VCaP (cell line): Measurements from ENCODE around the gene CCDC188.

Experiments used
- H3K27ac ChIP-seq: fragments of 450-650 bp; 2 replicates; pipeline ENCODE4 v1.5.1; 2017
- TF ChIP-seq, protein P1 (sequence below): fragments of 450-650 bp; conservative IDR thresholded peaks from 2 replicates; pipeline ENCODE4 v1.5.1; 2017; ENCODE audit warnings: mild to moderate bottlenecking, moderate library complexity

Gene CCDC188

DNA sequence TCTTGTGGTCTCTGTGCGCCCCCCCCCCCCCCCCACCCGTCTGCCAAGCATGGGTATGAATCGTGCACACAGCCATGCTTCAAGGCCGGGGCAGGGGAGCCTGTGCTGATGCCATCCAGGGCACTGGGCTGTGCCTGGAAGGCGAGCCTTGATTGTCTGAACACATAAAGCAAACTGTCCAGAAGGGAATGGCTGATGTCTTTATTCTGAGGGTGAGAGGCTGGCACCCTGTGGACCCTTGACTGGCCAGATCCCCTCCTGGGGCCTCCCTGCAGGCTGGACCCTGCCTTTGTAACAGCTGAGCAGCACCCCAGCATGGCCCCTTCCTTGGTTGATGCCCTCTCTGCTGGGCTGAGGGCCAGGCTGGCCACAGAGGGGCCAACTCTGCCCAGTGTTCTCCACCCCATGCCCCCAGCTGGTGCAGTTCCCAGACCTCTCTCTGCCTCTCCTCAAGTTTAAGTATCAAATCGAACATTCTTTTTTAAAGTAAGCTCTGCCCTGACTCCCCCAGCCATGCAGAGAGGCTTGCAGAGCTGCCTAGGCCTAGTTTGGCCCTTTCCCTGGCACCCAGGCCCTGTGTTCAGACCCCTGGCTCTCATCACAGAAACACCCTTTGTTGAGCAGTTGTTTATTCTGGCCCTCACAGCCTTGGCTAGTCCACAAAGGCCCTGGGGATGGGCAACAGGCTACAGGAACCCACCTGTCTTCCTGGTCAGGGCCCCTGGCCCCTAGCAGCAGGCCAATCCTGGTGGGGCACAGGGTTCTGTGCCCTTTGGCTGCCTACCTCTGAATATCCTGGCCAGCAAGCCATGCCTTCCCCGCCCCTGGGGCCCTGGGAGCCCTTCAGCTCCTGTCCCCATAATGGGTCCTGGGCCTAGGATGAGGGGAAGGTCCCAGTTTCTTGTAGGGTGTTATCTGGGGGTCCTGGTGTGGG is 38.9 kb downstream of the CCDC188 start:
- TF ChIP-seq, protein P1, sequence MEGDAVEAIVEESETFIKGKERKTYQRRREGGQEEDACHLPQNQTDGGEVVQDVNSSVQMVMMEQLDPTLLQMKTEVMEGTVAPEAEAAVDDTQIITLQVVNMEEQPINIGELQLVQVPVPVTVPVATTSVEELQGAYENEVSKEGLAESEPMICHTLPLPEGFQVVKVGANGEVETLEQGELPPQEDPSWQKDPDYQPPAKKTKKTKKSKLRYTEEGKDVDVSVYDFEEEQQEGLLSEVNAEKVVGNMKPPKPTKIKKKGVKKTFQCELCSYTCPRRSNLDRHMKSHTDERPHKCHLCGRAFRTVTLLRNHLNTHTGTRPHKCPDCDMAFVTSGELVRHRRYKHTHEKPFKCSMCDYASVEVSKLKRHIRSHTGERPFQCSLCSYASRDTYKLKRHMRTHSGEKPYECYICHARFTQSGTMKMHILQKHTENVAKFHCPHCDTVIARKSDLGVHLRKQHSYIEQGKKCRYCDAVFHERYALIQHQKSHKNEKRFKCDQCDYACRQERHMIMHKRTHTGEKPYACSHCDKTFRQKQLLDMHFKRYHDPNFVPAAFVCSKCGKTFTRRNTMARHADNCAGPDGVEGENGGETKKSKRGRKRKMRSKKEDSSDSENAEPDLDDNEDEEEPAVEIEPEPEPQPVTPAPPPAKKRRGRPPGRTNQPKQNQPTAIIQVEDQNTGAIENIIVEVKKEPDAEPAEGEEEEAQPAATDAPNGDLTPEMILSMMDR = no peak
- H3K27ac ChIP-seq = peak overlapping the region; percentile 38; the same call in 1 of the 2 replicates

DNA sequence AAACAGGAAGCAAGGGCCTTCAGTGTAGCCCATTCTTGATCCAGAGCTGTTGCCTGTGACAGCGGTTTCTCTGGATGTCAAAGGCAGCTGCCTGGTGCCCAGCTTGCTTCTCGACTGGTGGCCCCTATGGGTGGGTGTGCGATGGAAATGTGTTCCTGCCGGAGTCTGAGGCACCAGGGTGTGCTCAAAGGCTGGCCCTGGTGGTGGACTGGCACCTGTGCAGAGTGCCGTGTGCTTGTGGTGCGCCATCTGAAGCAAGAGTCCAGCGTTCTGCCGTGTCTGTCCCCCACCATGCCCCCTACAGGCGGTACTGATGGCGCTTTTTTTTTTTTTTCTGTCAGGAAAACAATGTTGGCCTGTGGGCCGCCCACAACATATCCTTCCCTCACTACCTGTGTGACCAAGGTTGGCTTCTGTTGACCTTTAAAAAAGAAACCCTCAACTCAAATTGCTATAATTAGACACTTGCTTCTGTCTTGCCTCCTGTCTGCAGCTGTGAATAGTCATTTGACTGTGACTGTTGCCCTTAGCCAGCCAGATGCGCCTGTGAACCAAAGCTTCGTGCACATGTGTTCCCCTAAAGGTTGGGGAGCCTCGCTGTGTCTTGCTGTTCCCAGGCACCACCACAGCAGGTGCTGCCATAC is 39.7 kb downstream of the CCDC188 start:
- H3K27ac ChIP-seq = peak overlapping the region; percentile 38
- TF ChIP-seq, protein P1 = peak; percentile 65

DNA sequence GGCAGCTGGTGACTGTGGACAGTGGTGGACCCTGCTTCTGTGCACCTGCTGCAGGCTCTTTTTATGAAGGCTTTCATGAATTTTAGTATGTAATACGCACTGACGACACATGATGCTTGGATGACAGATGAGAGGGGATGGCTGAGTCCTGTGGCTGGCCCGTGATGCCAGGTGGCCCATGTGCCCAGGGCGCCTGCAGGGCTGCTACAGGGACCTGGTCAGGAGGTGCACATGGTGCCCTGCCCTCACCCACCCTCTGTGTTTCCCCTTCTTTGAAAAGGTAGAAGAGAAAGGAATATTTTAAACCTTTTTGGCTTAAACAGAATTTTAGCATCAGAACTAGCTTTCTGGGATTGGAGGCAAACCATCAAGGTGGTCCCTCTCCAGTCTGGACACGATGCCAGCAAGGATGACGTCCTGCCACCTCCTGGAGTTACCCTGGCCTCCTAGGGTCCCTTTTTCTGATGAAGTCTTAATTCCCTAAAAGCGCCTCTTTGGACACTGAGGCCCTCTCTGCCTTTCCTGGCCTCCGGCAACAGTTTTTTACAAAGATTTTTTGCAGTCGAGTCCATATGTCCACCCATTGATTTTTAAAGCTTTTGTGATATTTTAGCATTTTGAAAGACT is 40.4 kb downstream of the CCDC188 start:
- H3K27ac ChIP-seq = peak overlapping the region; percentile 38; the same call in 1 of the 2 replicates
- TF ChIP-seq, protein P1 = no peak

DNA sequence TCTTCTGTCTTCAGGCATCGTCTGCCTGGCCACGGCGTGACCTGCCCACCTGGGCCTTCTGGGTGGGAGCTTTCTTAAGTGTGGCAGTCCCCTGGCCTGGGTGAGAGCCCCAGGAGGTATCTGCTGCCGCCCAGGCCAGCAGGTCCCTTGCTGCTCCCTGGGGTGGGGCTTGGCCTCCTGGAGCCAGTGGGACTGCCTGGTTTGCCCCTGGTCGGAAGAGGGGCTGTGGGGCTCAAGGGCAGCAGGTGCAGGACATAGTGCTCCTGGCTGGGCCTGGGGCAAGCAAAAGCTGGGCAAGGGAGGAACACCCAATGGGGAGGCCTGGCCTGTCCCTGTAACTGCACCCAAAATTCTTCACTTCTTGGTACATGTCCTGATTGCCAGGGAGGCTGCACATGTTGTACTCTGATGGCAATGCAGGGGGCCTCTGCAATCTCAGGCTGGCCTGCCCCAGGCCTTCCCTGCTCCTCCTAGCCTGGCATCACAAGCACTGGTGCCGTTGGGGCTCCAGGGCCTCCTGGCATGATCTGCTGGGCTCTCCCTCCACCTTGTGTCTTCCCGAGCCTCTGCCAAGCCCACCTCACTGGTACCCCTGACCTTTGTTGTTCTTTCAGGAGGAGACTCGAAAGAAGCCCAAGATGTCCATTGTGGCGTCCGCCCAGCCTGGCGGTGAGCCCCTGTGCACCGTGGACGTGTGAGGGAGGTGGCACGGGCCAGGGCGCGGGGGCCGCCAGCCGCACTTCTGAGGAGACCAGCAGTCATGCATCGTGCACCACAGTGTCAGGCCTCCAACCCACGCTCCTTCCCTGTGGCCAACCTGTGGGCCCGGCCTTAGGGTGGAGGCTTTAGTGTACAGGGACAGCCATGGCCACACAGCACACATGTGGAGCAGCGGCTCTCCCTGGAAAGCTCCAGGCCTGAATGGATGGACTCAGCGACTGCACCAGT is 41.2 kb downstream of the CCDC188 start:
- TF ChIP-seq, protein P1 = no peak

DNA sequence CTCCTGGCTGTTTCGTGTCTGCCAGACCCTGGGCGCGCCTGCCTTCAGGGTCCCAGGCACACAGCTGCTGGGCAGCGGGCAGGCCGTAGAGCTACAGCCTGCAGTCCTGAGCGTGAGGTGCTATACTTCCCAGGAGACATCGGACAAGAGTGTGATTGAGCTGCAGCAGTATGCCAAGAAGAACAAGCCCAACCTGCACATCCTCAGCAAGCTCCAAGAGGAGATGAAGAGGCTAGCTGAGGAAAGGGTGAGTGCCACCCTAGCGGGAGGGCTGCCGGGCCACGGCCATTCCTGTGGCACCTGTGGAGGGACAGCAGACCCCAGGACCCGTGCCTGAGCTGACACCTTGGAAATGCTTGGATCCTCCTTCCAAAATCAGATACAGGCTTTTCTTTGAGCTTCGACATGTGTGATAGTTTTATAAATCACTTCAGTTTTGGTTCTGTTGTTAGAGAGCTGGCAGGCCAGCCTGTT is 42.1 kb downstream of the CCDC188 start:
- TF ChIP-seq, protein P1 = no peak
- peak overlapping the region; percentile 4; the same call in 1 of the 2 replicates for H3K27ac ChIP-seq

More for the DNA sequence above, 41.2 kb downstream of the CCDC188 start:
- H3K27ac ChIP-seq = peak overlapping the region; percentile 38; the same call in 1 of the 2 replicates

DNA sequence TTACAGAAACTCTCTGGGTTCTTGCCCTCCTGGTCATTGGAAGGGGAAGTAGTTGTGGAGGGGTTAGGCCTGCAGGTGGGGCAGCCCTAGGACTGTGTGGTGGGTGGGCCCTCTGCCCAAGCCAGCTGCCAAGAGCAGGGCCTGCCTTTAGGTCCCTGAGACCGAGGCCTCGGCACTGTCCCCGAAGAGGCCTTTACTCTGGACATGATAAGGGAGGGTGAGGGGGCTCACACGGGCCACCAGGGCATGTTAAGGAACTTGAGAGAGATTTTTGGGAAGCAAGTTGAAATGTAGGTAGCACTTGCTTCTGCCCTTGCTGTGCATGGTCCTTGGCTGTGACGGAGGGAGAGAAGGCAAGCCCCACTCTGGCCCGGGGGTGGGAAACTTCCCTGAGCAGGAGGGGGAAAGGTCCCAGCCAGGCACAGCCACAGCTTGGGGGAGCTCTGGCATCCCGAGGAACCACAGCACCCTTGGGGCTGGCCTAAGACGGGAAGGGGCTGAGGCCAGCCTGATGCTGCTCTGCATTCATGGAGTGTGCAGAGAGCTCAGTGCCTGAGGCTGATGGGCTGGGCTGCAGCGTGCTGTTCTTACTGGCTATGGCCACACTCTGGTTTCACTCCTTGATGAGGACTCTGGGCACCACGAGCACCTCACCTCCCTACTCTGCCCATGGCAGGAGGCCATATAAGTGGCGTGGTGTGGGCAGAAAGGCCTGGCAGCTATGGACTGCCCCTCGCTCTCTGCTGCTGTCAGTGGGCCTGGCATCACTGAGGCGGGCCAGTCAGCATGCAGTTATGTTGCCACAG is 42.7 kb downstream of the CCDC188 start:
- H3K27ac ChIP-seq = no peak overlapping the region; the same call in 1 of the 2 replicates
- TF ChIP-seq, protein P1 = no peak
